ENCODE results near the gene SYPL2. TPM values are rescaled to one million over a fixed set of nuclear protein-coding genes. Genes with fewer than 3 reads are reported as not detected.

The SYPL2 gene
- total and polyA plus RNA-seq, 2 of the 8 experiments (the other 6 are each of a cell fraction or from before 2014, with no cell fraction given), result 1.5 TPM

GRCh38 chr1:109509176-109510134 is 43.1 kb downstream of the SYPL2 start, which contains the start of gene AMIGO1 (continued):
- TF ChIP-seq HDAC2 (IDR thresholded peaks at IDR 0.05; ENCODE audit: borderline replicate concordance in 1 of 2, low read depth in 2 of 2, low read length in 2 of 2) (no peak), CEBPB (IDR thresholded peaks at IDR 0.05; ENCODE audit: low read depth, low read length) (no peak), CTBP2 (IDR thresholded peaks at IDR 0.05; ENCODE audit: borderline replicate concordance, insufficient read depth, insufficient read length, low read length) (no peak), CTCF (IDR thresholded peaks at IDR 0.05; ENCODE audit: control extremely low read depth in 1 of 3, insufficient read depth in 1 of 3, low read depth in 1 of 3, low read length in 3 of 3) (no peak), RAD21 (IDR thresholded peaks at IDR 0.05 in 1 of 2, conservative IDR thresholded peaks at IDR 0.05 in 1 of 2; ENCODE audit: low read depth in 2 of 2, low read length in 2 of 2) (no peak), ZNF274 (IDR thresholded peaks at IDR 0.05; ENCODE audit: borderline replicate concordance, extremely low read depth, low read length) (no peak), SP2 (IDR thresholded peaks at IDR 0.05; ENCODE audit: low read length) (no peak), POLR2AphosphoS5 (IDR thresholded peaks at IDR 0.05; ENCODE audit: low read depth, low read length) (no peak), HDAC6 (IDR thresholded peaks at IDR 0.05; ENCODE audit: low read depth, low read length) (no peak), TAF1 (IDR thresholded peaks at IDR 0.05; ENCODE audit: low read depth, low read length) (no peak), SUZ12 (IDR thresholded peaks at IDR 0.05; ENCODE audit: low read length) (no peak), SP4 (IDR thresholded peaks at IDR 0.05; ENCODE audit: low read length) (no peak), EP300 (IDR thresholded peaks at IDR 0.05; ENCODE audit: borderline replicate concordance in 1 of 2, low read depth in 2 of 2, low read length in 2 of 2) (no peak), CBX5 (IDR thresholded peaks at IDR 0.05; ENCODE audit: low read depth, low read length) (no peak), PHF8 (conservative IDR thresholded peaks at IDR 0.05; ENCODE audit: low read depth, low read length) (0 out of 2 replicates have a peak, but pooled peaks have one; percentile 26), SIRT6 (IDR thresholded peaks at IDR 0.05; ENCODE audit: low read length) (no peak), FOSL1 (IDR thresholded peaks at IDR 0.05; ENCODE audit: insufficient read depth, low read depth, low read length) (no peak), BCL11A (IDR thresholded peaks at IDR 0.05; ENCODE audit: low read depth in 2 of 2, low read length in 2 of 2) (no peak)
- TF ChIP-seq, protein P1, sequence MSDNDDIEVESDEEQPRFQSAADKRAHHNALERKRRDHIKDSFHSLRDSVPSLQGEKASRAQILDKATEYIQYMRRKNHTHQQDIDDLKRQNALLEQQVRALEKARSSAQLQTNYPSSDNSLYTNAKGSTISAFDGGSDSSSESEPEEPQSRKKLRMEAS (IDR thresholded peaks at IDR 0.05), result peak; percentile 84
